ENCODE data around the gene SLC7A6.

The SLC7A6 gene

GRCh38 chr16:68275611-68276191 is 11.4 kb downstream of the SLC7A6 start:
- peaks cover 4 to 13% of the 10 kb centered on the region in 2 donors for H3K4me1 ChIP-seq (ENCODE audit: control insufficient read depth in 1 of 2, insufficient read depth in 2 of 2, low read length in 2 of 2)
- H3K27ac ChIP-seq (ENCODE audit: low read length) = peak overlapping the region; percentile 43
- H3K4me3 ChIP-seq (ENCODE audit: low read depth in 1 of 2, low read length in 2 of 2) = no peak overlapping the region
- no peaks in the 10 kb centered on the region for H3K9me3 ChIP-seq (ENCODE audit: control insufficient read depth in 1 of 2, low read length in 2 of 2)
- no peaks in the 10 kb centered on the region for H3K27me3 ChIP-seq (ENCODE audit: low read depth, low read length)
- H3K36me3 ChIP-seq (ENCODE audit: control insufficient read depth in 1 of 2, insufficient read depth in 2 of 2, low read length in 2 of 2) = peaks cover 6% of the 10 kb centered on the region in 2 donors

- Histone ChIP-seq H3K36me3 (ENCODE audit: control insufficient read depth in 1 of 2, insufficient read depth in 2 of 2, low read length in 2 of 2) (peaks cover 6% of the 10 kb centered on the region in 2 donors), H3K9me3 (ENCODE audit: control insufficient read depth in 1 of 2, low read length in 2 of 2) (no peaks in the 10 kb centered on the region), H3K27me3 (ENCODE audit: low read depth, low read length) (no peaks in the 10 kb centered on the region), H3K27ac (ENCODE audit: low read length) (peak overlapping the region; percentile 43), H3K4me3 (ENCODE audit: low read depth in 1 of 2, low read length in 2 of 2) (no peak overlapping the region), H3K4me1 (ENCODE audit: control insufficient read depth in 1 of 2, insufficient read depth in 2 of 2, low read length in 2 of 2) (peaks cover 4 to 13% of the 10 kb centered on the region in 2 donors)
Observed at GRCh38 chr16:68276223-68276622, 11.9 kb downstream of the SLC7A6 start.

- no peak overlapping the region for H3K4me3 ChIP-seq (ENCODE audit: low read depth in 1 of 2, low read length in 2 of 2)
- H3K27ac ChIP-seq (ENCODE audit: low read length) = no peak overlapping the region
- no peaks in the 10 kb centered on the region for H3K27me3 ChIP-seq (ENCODE audit: low read depth, low read length)
- H3K4me1 ChIP-seq (ENCODE audit: control insufficient read depth in 1 of 2, insufficient read depth in 2 of 2, low read length in 2 of 2) = peaks cover 4 to 23% of the 10 kb centered on the region in 2 donors
- no peaks in the 10 kb centered on the region for H3K9me3 ChIP-seq (ENCODE audit: control insufficient read depth in 1 of 2, low read length in 2 of 2)
- peaks cover 0 to 6% of the 10 kb centered on the region in 2 donors for H3K36me3 ChIP-seq (ENCODE audit: control insufficient read depth in 1 of 2, insufficient read depth in 2 of 2, low read length in 2 of 2)
Observed at GRCh38 chr16:68279726-68280558, 15.6 kb downstream of the SLC7A6 start.

- H3K27ac ChIP-seq (ENCODE audit: low read length) = no peak overlapping the region
- no peaks in the 10 kb centered on the region for H3K9me3 ChIP-seq (ENCODE audit: control insufficient read depth in 1 of 2, low read length in 2 of 2)
- H3K4me1 ChIP-seq (ENCODE audit: control insufficient read depth in 1 of 2, insufficient read depth in 2 of 2, low read length in 2 of 2) = peaks cover 0 to 18% of the 10 kb centered on the region in 2 donors
- H3K4me3 ChIP-seq (ENCODE audit: low read depth in 1 of 2, low read length in 2 of 2) = no peak overlapping the region
- H3K36me3 ChIP-seq (ENCODE audit: control insufficient read depth in 1 of 2, insufficient read depth in 2 of 2, low read length in 2 of 2) = peaks cover 0 to 9% of the 10 kb centered on the region in 2 donors
- H3K27me3 ChIP-seq (ENCODE audit: low read depth, low read length) = no peaks in the 10 kb centered on the region
Observed at GRCh38 chr16:68281368-68282063, 17.2 kb downstream of the SLC7A6 start.

- peaks cover under 1 to 10% of the 10 kb centered on the region in 2 donors for H3K36me3 ChIP-seq (ENCODE audit: control insufficient read depth in 1 of 2, insufficient read depth in 2 of 2, low read length in 2 of 2)
- H3K4me1 ChIP-seq (ENCODE audit: control insufficient read depth in 1 of 2, insufficient read depth in 2 of 2, low read length in 2 of 2) = peaks cover 0 to 16% of the 10 kb centered on the region in 2 donors
- no peak overlapping the region for H3K27ac ChIP-seq (ENCODE audit: low read length)
- no peaks in the 10 kb centered on the region for H3K27me3 ChIP-seq (ENCODE audit: low read depth, low read length)
- H3K9me3 ChIP-seq (ENCODE audit: control insufficient read depth in 1 of 2, low read length in 2 of 2) = no peaks in the 10 kb centered on the region
- H3K4me3 ChIP-seq (ENCODE audit: low read depth in 1 of 2, low read length in 2 of 2) = no peak overlapping the region
Observed at GRCh38 chr16:68282064-68282452, 17.7 kb downstream of the SLC7A6 start.

- Histone ChIP-seq H3K27ac (ENCODE audit: low read length) (no peak overlapping the region), H3K4me3 (ENCODE audit: low read depth in 1 of 2, low read length in 2 of 2) (no peak overlapping the region), H3K36me3 (ENCODE audit: control insufficient read depth in 1 of 2, insufficient read depth in 2 of 2, low read length in 2 of 2) (peaks cover 13 to 18% of the 10 kb centered on the region in 2 donors), H3K9me3 (ENCODE audit: control insufficient read depth in 1 of 2, low read length in 2 of 2) (no peaks in the 10 kb centered on the region), H3K4me1 (ENCODE audit: control insufficient read depth in 1 of 2, insufficient read depth in 2 of 2, low read length in 2 of 2) (peaks cover 8 to 21% of the 10 kb centered on the region in 2 donors), H3K27me3 (ENCODE audit: low read depth, low read length) (no peaks in the 10 kb centered on the region)
Observed at GRCh38 chr16:68283346-68283745, 19.0 kb downstream of the SLC7A6 start.

- Histone ChIP-seq H3K36me3 (ENCODE audit: control insufficient read depth in 1 of 2, insufficient read depth in 2 of 2, low read length in 2 of 2) (peaks cover 13 to 18% of the 10 kb centered on the region in 2 donors), H3K27me3 (ENCODE audit: low read depth, low read length) (no peaks in the 10 kb centered on the region), H3K4me3 (ENCODE audit: low read depth in 1 of 2, low read length in 2 of 2) (no peak overlapping the region), H3K4me1 (ENCODE audit: control insufficient read depth in 1 of 2, insufficient read depth in 2 of 2, low read length in 2 of 2) (peaks cover 8 to 21% of the 10 kb centered on the region in 2 donors), H3K27ac (ENCODE audit: low read length) (no peak overlapping the region), H3K9me3 (ENCODE audit: control insufficient read depth in 1 of 2, low read length in 2 of 2) (no peaks in the 10 kb centered on the region)
Observed at GRCh38 chr16:68283801-68284598, 19.7 kb downstream of the SLC7A6 start.

- peaks cover 12 to 13% of the 10 kb centered on the region in 2 donors for H3K36me3 ChIP-seq (ENCODE audit: control insufficient read depth in 1 of 2, insufficient read depth in 2 of 2, low read length in 2 of 2)
- no peak overlapping the region for H3K27ac ChIP-seq (ENCODE audit: low read length)
- H3K27me3 ChIP-seq (ENCODE audit: low read depth, low read length) = no peaks in the 10 kb centered on the region
- peaks cover 8 to 21% of the 10 kb centered on the region in 2 donors for H3K4me1 ChIP-seq (ENCODE audit: control insufficient read depth in 1 of 2, insufficient read depth in 2 of 2, low read length in 2 of 2)
- H3K9me3 ChIP-seq (ENCODE audit: control insufficient read depth in 1 of 2, low read length in 2 of 2) = no peaks in the 10 kb centered on the region
- no peak overlapping the region for H3K4me3 ChIP-seq (ENCODE audit: low read depth in 1 of 2, low read length in 2 of 2)
Observed at GRCh38 chr16:68284847-68285246, 20.5 kb downstream of the SLC7A6 start.

GRCh38 chr16:68285683-68286082 is 21.4 kb downstream of the SLC7A6 start:
- peaks cover 8 to 24% of the 10 kb centered on the region in 2 donors for H3K4me1 ChIP-seq (ENCODE audit: control insufficient read depth in 1 of 2, insufficient read depth in 2 of 2, low read length in 2 of 2)

GRCh38 chr16:68286153-68287074 is 22.1 kb downstream of the SLC7A6 start:
- peak overlapping the region; percentile 12 for H3K27ac ChIP-seq (ENCODE audit: low read length)
- peaks cover 24 to 25% of the 10 kb centered on the region in 2 donors for H3K36me3 ChIP-seq (ENCODE audit: control insufficient read depth in 1 of 2, insufficient read depth in 2 of 2, low read length in 2 of 2)
- no peak overlapping the region for H3K4me3 ChIP-seq (ENCODE audit: low read depth in 1 of 2, low read length in 2 of 2)
- no peaks in the 10 kb centered on the region for H3K9me3 ChIP-seq (ENCODE audit: control insufficient read depth in 1 of 2, low read length in 2 of 2)
- no peaks in the 10 kb centered on the region for H3K27me3 ChIP-seq (ENCODE audit: low read depth, low read length)
- H3K4me1 ChIP-seq (ENCODE audit: control insufficient read depth in 1 of 2, insufficient read depth in 2 of 2, low read length in 2 of 2) = peaks cover 8 to 24% of the 10 kb centered on the region in 2 donors

More at GRCh38 chr16:68285683-68286082, 21.4 kb downstream of the SLC7A6 start:
- Histone ChIP-seq H3K36me3 (ENCODE audit: control insufficient read depth in 1 of 2, insufficient read depth in 2 of 2, low read length in 2 of 2) (peaks cover 17 to 18% of the 10 kb centered on the region in 2 donors), H3K9me3 (ENCODE audit: control insufficient read depth in 1 of 2, low read length in 2 of 2) (no peaks in the 10 kb centered on the region), H3K27me3 (ENCODE audit: low read depth, low read length) (no peaks in the 10 kb centered on the region), H3K27ac (ENCODE audit: low read length) (no peak overlapping the region), H3K4me3 (ENCODE audit: low read depth in 1 of 2, low read length in 2 of 2) (no peak overlapping the region)

All from muscle layer of duodenum (tissue), 2 donors.